Ishikawa (cell line): Measurements from ENCODE around the gene APLP1.

Experiments used
- CEBPB ChIP-seq: IDR thresholded peaks from 2 replicates; pipeline ENCODE4 v1.6.1; 2012
- CREB1 ChIP-seq: IDR thresholded peaks from 2 replicates; pipeline ENCODE4 v1.6.1; 2012; ENCODE audit warnings: low read depth
- EGR1 ChIP-seq: IDR thresholded peaks from 2 replicates; pipeline ENCODE4 v1.6.1; 2012
- EP300 ChIP-seq: IDR thresholded peaks from 2 replicates; pipeline ENCODE4 v1.6.1; 2012; ENCODE audit warnings: borderline replicate concordance
- RAD21 ChIP-seq: IDR thresholded peaks from 2 replicates; pipeline ENCODE4 v1.6.1; 2012; ENCODE audit warnings: low read depth
- REST ChIP-seq: IDR thresholded peaks from 2 replicates; pipeline ENCODE4 v1.6.1; 2012; ENCODE audit warnings: low read depth, mild to moderate bottlenecking
- TAF1 ChIP-seq: IDR thresholded peaks from 2 replicates; pipeline ENCODE4 v1.6.1; 2012; ENCODE audit warnings: low read depth, mild to moderate bottlenecking
- YY1 ChIP-seq: IDR thresholded peaks from 2 replicates; pipeline ENCODE4 v1.6.1; 2012; ENCODE audit warnings: low read depth
- ZBTB7A ChIP-seq: IDR thresholded peaks from 2 replicates; pipeline ENCODE4 v1.6.1; 2012; ENCODE audit warnings: low read depth
- TF ChIP-seq, protein P1 (sequence below): IDR thresholded peaks from 2 replicates; pipeline ENCODE4 v1.6.1; 2012

DNA sequence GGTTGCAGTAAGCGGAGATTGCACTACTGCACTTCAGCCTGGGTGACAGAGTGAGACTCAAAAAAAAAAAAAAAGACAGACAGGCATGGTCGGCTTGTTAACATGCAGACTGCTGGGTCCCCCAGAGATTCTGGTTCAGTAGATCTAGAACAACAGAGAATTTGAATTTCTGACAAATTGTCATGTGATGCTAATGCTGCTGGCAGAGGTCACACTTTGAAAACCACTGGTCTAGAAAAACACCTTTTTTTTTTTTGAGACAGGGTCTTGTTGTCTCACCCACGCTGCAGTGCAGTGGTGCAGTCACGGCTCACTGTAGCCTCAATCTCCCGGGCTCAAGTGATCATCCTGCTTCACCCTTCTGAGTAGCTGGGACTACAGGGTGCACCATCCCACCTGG lies 60.1 kb downstream of the APLP1 start:
- no peak for TF ChIP-seq RAD21
- TF ChIP-seq EP300, result no peak
- TF ChIP-seq REST, result no peak
- no peak for TF ChIP-seq EGR1
- no peak for TF ChIP-seq YY1
- no peak for TF ChIP-seq CEBPB
- TF ChIP-seq TAF1, result no peak
- TF ChIP-seq, protein P1, sequence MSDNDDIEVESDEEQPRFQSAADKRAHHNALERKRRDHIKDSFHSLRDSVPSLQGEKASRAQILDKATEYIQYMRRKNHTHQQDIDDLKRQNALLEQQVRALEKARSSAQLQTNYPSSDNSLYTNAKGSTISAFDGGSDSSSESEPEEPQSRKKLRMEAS, result no peak
- no peak for TF ChIP-seq ZBTB7A
- TF ChIP-seq CREB1, result no peak
